ENCODE data around the gene ETFBKMT. TPM values are rescaled to one million over a fixed set of nuclear protein-coding genes. Genes with fewer than 3 reads are reported as not detected.
"Not testable (repeated sequence)": the region's sequence is repeated elsewhere in the genome, so short reads cannot be mapped to it uniquely, and the experiment has no call there.

ETFBKMT gene
- polyA plus RNA-seq, 3 donors, result 0.67 to 2.2 (median 1.5) TPM

DNA sequence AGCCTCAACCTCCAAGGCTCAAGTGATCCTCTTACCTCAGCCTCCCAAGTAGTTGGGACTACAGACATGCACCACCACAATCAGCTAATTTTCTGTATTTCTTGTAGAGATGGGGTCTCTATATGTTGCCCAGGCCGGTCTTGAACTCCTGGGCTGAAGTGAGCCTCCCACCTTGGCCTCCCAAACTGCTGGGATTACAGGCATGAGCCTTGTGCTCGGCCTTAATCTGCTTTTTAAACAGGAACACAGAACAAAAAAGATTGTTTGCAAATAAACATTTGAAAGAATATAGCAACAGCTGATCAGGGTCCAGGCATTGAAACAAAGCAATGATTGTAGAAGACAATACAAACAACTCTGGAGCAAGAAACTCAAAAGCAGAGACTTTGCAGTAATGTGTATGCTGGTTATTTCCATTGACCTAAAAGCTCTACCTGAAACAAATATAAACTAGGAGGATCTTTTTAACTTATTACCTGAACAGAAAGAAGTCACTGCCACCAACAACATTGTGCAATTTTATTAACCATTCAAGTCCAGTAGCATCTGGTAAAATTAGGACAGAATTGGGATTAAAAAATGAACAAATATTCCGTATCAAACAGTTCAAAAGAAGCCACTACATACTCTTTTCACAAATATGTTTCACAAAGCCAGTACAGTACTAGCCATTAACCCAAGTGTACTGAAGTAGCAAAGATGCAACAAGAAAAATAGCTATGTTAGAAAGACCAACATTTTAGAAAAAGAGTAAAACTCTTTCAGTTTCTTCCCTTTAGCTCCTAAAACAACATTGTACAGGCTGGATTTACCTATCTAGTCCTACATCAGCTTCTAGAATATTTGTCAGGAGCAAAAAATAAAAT lies 55.2 kb downstream of the ETFBKMT start:
- WGBS (ENCODE audit: insufficient coverage), result no CpG with 5 or more reads among the region's 3 CpGs
- TF ChIP-seq, protein P1, sequence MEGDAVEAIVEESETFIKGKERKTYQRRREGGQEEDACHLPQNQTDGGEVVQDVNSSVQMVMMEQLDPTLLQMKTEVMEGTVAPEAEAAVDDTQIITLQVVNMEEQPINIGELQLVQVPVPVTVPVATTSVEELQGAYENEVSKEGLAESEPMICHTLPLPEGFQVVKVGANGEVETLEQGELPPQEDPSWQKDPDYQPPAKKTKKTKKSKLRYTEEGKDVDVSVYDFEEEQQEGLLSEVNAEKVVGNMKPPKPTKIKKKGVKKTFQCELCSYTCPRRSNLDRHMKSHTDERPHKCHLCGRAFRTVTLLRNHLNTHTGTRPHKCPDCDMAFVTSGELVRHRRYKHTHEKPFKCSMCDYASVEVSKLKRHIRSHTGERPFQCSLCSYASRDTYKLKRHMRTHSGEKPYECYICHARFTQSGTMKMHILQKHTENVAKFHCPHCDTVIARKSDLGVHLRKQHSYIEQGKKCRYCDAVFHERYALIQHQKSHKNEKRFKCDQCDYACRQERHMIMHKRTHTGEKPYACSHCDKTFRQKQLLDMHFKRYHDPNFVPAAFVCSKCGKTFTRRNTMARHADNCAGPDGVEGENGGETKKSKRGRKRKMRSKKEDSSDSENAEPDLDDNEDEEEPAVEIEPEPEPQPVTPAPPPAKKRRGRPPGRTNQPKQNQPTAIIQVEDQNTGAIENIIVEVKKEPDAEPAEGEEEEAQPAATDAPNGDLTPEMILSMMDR (IDR thresholded peaks at IDR 0.05), result no peak
- Mint-ChIP-seq H3K36me3 (peaks cover 17 to 19% of the 10 kb centered on the region in 2 donors), H3K4me1 (peaks cover 39% of the 10 kb centered on the region), H3K27ac (peak overlapping the region; percentile 95 to 98 (median 97)), H3K27me3 (ENCODE audit: low read depth in 3 of 3) (no peaks in the 10 kb centered on the region), H3K9me3 (peaks cover 3 to 15% (median 5%) of the 10 kb centered on the region in 7 donors), H3K4me3 (peak overlapping the region in 1 of 2 donors; percentile 84)
- Histone ChIP-seq H3K4me2 (replicated peaks; ENCODE audit: extremely low read depth, low read length, poor library complexity, severe bottlenecking) (peak overlapping the region; percentile 62), H3K27me3 (ENCODE audit: control insufficient read depth in 2 of 2, insufficient read depth in 2 of 2, low read length in 2 of 2) (no peaks in the 10 kb centered on the region), H3K79me2 (ENCODE audit: insufficient read depth, low read length) (no peaks in the 10 kb centered on the region), H3K9me3 (replicated peaks in 1 of 2; ENCODE audit: control insufficient read depth in 1 of 2, insufficient read depth in 1 of 2, low read length in 2 of 2) (peaks cover 0 to under 1% of the 10 kb centered on the region in 2 donors), H2AFZ (ENCODE audit: insufficient read depth, low read depth, low read length, poor library complexity, severe bottlenecking) (peak overlapping the region; percentile 84), H3K9ac (ENCODE audit: insufficient read depth, low read length, poor library complexity, severe bottlenecking) (peak overlapping the region; percentile 67), H3K27ac (ENCODE audit: low read depth in 1 of 2, low read length in 2 of 2) (peak overlapping the region in 1 of 2 donors; percentile 94), H4K20me1 (ENCODE audit: insufficient read depth, low read length) (no peaks in the 10 kb centered on the region), H3K4me3 (replicated peaks in 1 of 3; ENCODE audit: low read depth in 2 of 3, low read length in 3 of 3) (peak overlapping the region in 2 of 3 experiments; percentile 16 to 62), H3K4me1 (ENCODE audit: control insufficient read depth in 1 of 2, insufficient read depth in 2 of 2, low read length in 2 of 2) (peaks cover 7 to 29% of the 10 kb centered on the region in 2 donors), H3K36me3 (replicated peaks in 1 of 2; ENCODE audit: control insufficient read depth in 1 of 2, insufficient read depth in 2 of 2, low read length in 2 of 2) (peaks cover 0 to 4% of the 10 kb centered on the region in 2 donors)
- DNase-seq, result no peak
- intact Hi-C loops (cut with micrococcal nuclease), result loop anchor here in 1 of 2 donors (1.0 kb wide), 1 partner anchor 32 kb away; no protein-coding TSS in a partner anchor

DNA sequence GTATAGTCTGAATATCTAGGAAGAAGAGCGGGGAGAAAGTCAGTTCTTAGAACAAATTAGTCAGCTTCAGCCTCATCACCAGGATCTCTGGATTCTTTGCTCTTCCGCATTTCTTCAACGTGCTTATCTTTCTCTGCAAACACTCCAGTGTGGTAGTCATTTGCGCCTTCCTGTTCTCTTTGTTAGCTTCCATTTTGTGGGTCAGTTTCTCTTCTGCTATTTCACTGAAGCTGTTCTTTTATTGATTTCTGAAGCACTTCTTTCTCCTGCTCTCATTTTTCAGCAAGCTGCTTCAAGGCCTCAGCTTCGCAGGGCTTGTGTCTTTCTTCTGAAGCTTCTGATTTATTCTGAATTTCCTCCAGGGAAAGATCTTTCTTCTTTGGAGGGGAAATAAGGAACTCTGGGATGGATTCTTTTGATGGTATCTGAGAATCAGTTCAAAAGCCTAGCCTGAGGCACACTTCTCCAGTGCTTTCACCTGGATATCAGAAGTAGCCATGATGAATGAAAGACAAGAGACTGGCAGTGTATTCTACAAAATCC lies 55.9 kb downstream of the ETFBKMT start:
- Mint-ChIP-seq H3K4me1 (peaks cover 36% of the 10 kb centered on the region), H3K27ac (peak overlapping the region; percentile 95 to 98 (median 97)), H3K4me3 (peak overlapping the region; percentile 55 to 84), H3K9me3 (peaks cover 3 to 14% (median 5%) of the 10 kb centered on the region in 7 donors), H3K36me3 (peaks cover 18 to 19% of the 10 kb centered on the region in 2 donors), H3K27me3 (ENCODE audit: low read depth in 3 of 3) (no peaks in the 10 kb centered on the region)
- peak overlapping the region; percentile 84 for H2AFZ ChIP-seq (ENCODE audit: insufficient read depth, low read depth, low read length, poor library complexity, severe bottlenecking)
- H3K27ac ChIP-seq (ENCODE audit: low read depth in 1 of 2, low read length in 2 of 2), result peak overlapping the region; percentile 45 to 94
- 0% methylated on average over 2 of the region's 5 CpGs for WGBS (ENCODE audit: insufficient coverage)
- H3K4me1 ChIP-seq (ENCODE audit: control insufficient read depth in 1 of 2, insufficient read depth in 2 of 2, low read length in 2 of 2), result peaks cover 7 to 29% of the 10 kb centered on the region in 2 donors
- H3K9me3 ChIP-seq (replicated peaks in 1 of 2; ENCODE audit: control insufficient read depth in 1 of 2, insufficient read depth in 1 of 2, low read length in 2 of 2), result no peaks in the 10 kb centered on the region
- no peaks in the 10 kb centered on the region for H3K27me3 ChIP-seq (ENCODE audit: control insufficient read depth in 2 of 2, insufficient read depth in 2 of 2, low read length in 2 of 2)
- H4K20me1 ChIP-seq (ENCODE audit: insufficient read depth, low read length), result no peaks in the 10 kb centered on the region
- intact Hi-C loops (cut with micrococcal nuclease), result loop anchor here in 1 of 2 donors (1.0 kb wide), 1 partner anchor 31 kb away; no protein-coding TSS in a partner anchor
- peak; percentile 84 to 95 (median 87) for DNase-seq
- TF ChIP-seq, protein P1 (IDR thresholded peaks at IDR 0.05), result no peak
- H3K9ac ChIP-seq (ENCODE audit: insufficient read depth, low read length, poor library complexity, severe bottlenecking), result peak overlapping the region; percentile 67
- H3K36me3 ChIP-seq (replicated peaks in 1 of 2; ENCODE audit: control insufficient read depth in 1 of 2, insufficient read depth in 2 of 2, low read length in 2 of 2), result peaks cover 0 to 4% of the 10 kb centered on the region in 2 donors
- H3K4me2 ChIP-seq (replicated peaks; ENCODE audit: extremely low read depth, low read length, poor library complexity, severe bottlenecking), result peak overlapping the region; percentile 62
- H3K4me3 ChIP-seq (replicated peaks in 1 of 3; ENCODE audit: low read depth in 2 of 3, low read length in 3 of 3), result peak overlapping the region; percentile 15 to 62 (median 56)
- H3K79me2 ChIP-seq (ENCODE audit: insufficient read depth, low read length), result no peaks in the 10 kb centered on the region

DNA sequence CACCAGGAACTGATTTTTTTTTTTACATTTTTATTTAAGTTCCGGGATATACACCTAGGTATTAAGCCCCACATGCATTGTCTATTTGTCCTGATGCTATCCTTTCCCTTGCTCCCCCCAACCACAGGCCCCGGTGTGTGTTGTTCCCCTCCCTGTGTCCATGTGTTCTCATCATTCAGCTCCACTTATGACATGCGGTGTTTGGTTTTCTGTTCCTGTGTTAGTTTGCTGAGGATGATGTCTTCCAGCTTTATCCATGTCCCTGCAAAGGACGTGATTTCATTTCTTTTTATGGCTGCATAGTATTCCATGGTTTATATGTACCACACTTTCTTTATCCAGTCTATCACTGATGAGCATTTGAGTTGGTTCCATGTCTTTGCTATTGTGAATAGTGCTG lies 57.5 kb downstream of the ETFBKMT start:
- Mint-ChIP-seq H3K27ac (peak overlapping the region in 3 of 7 donors; percentile 17 to 96 (median 52)), H3K9me3 (peaks cover 3 to 10% (median 5%) of the 10 kb centered on the region in 7 donors), H3K36me3 (peaks cover 24 to 25% of the 10 kb centered on the region in 2 donors), H3K4me1 (peaks cover 35% of the 10 kb centered on the region)
- DNase-seq; H3K4me3 ChIP-seq (replicated peaks in 1 of 3; ENCODE audit: low read depth in 2 of 3, low read length in 3 of 3); H3K9ac ChIP-seq (ENCODE audit: insufficient read depth, low read length, poor library complexity, severe bottlenecking); H3K27ac ChIP-seq (ENCODE audit: low read depth in 1 of 2, low read length in 2 of 2); H2AFZ ChIP-seq (ENCODE audit: insufficient read depth, low read depth, low read length, poor library complexity, severe bottlenecking); intact Hi-C loops (cut with micrococcal nuclease); H3K4me2 ChIP-seq (replicated peaks; ENCODE audit: extremely low read depth, low read length, poor library complexity, severe bottlenecking); H3K36me3 ChIP-seq (replicated peaks in 1 of 2; ENCODE audit: control insufficient read depth in 1 of 2, insufficient read depth in 2 of 2, low read length in 2 of 2); H3K79me2 ChIP-seq (ENCODE audit: insufficient read depth, low read length); H3K27me3 Mint-ChIP-seq (ENCODE audit: low read depth in 3 of 3); H3K27me3 ChIP-seq (ENCODE audit: control insufficient read depth in 2 of 2, insufficient read depth in 2 of 2, low read length in 2 of 2); H3K4me3 Mint-ChIP-seq; H3K9me3 ChIP-seq (replicated peaks in 1 of 2; ENCODE audit: control insufficient read depth in 1 of 2, insufficient read depth in 1 of 2, low read length in 2 of 2); H4K20me1 ChIP-seq (ENCODE audit: insufficient read depth, low read length): not testable (repeated sequence)
- H3K4me1 ChIP-seq (ENCODE audit: control insufficient read depth in 1 of 2, insufficient read depth in 2 of 2, low read length in 2 of 2), result peaks cover 7 to 29% of the 10 kb centered on the region in 2 donors
- WGBS (ENCODE audit: insufficient coverage), result 100% methylated on average over 1 of the region's 4 CpGs

Data from CD14-positive monocyte (primary cell).